Measurements from ENCODE around the gene GUCA2A.

GUCA2A gene

DNA sequence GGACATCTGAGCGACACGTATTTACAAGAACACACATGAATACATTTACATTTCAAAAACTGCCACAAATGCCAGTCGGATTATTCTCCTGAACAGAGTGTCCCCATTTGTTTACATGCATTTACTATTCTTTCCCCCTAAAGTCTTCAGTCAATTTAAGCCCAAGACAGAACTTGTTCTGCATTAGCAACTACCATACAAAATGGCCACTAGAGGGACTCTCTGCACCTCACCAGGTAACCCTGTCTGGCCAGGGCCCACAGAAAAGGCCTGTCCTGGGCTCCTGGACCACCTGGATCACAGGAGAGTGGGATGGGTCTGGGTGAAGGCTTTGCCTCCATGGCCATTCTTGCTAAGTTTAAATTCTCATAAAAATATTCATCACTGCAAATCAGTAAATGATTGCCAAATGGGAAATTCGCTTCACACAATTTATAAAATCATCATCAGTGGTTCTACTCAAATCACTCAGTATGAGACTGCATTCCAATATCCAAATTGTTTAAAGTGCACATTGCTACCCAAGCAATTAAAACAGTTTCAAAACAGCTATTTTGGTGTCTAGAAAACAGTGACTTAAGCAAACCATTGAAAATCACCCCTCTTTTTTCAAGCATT is 12.5 kb upstream of the GUCA2A start:
- peak; percentile 19 for DNase-seq

GRCh38 chr1:42175314-42176054 is 10.9 kb upstream of the GUCA2A start:
- no peak for DNase-seq

GRCh38 chr1:42173961-42174735 is 9.6 kb upstream of the GUCA2A start:
- DNase-seq = no peak

DNA sequence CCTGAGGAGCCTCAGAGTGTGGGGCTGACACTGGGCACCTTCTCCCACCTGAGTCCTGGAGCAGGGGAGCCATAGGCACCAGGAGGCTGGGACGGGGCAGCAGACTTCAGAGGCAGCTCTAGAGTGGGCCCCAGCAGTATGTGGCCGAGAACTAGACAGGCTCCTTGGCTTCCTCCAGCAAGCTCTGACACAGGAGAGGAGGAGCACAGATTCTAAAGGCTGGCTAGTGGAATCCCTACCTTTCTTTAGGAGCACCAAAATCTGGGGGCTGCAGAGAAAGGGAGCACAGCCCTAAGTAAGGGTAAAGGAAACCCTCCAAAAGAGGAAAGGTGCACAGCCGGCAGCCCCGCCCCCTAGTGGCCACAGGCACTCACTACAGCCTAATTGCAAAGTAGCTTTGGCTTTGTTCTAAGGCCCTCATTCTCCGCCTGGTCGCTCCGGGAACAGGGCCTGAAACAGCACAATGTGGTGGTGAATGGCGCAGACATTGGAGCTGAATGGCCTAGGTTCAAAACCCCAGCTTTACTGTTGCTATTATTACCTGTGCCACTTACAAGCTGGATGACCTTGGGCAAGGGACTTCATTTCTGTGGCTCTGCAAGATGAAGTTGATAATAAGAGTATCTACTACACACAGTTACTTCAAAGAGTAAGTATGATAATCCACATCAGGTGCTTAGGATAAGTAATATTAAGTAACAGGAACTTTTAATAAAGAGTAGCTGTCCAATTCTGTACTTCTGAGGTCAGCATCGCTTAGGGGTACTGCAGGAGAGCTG is 8.8 kb upstream of the GUCA2A start:
- peak; percentile 70 for DNase-seq

DNA sequence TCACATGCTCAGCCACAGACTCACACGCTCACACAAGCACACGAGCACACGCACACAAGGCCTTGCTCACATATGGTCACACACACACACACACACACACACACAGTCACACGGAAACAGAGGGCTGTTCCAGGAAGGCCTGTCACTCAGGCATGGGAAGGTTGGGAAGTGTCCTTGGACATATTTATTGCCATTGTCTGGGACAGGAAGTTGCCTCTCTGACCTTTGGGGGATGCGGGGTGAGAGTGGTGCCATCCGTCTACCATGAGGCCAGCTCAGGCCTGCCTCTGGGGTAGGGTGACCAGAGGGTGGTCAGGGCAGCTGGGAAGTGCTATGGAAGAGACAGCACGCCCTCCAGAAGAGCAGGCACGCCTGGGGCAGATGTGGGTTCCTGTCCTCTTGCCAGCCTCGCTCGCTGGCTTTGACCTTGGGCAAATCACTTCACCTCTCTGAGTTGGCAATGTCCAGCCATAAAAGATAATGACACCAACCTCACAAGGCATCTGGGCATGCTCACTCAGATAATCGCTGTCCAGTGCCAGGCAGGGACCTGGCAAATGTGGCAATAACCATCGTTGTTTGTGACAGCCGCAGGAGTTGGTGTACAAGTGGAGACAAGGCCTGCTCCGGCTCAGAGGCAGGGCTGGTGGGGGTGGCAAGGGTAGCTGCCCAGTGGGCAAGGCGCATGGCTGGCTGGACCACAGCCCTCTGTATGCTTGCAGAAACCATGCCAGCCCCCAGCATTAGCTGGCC is 8.0 kb upstream of the GUCA2A start:
- DNase-seq = no peak

DNA sequence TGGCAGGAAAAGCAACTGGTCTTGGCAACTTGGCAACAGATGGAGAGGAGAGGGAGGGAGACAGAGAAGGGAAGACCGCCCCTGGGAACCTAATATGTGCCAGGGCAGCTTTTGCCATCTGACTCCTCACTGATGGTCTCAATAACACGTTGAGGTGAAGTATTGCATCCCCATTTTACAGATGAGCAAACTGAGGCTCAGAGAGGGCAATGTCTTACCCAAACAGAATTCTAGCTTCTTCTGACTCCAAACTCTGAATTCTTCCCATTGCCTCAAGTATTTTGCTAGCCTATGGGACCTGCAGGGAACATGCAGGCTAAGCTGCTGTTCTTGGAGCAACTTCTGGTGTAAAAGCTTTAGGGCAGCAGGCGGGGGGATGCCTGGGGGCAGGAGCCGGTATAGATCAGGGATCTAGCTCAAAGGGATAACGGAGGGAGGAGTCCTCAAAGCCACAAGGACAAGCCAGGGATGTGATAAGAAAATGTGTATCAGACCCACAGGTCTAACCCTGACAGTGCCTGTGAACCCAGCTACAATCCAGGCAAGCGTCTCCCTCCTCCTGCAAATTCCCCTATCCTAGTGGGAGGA is 7.2 kb upstream of the GUCA2A start:
- no peak for DNase-seq

DNA sequence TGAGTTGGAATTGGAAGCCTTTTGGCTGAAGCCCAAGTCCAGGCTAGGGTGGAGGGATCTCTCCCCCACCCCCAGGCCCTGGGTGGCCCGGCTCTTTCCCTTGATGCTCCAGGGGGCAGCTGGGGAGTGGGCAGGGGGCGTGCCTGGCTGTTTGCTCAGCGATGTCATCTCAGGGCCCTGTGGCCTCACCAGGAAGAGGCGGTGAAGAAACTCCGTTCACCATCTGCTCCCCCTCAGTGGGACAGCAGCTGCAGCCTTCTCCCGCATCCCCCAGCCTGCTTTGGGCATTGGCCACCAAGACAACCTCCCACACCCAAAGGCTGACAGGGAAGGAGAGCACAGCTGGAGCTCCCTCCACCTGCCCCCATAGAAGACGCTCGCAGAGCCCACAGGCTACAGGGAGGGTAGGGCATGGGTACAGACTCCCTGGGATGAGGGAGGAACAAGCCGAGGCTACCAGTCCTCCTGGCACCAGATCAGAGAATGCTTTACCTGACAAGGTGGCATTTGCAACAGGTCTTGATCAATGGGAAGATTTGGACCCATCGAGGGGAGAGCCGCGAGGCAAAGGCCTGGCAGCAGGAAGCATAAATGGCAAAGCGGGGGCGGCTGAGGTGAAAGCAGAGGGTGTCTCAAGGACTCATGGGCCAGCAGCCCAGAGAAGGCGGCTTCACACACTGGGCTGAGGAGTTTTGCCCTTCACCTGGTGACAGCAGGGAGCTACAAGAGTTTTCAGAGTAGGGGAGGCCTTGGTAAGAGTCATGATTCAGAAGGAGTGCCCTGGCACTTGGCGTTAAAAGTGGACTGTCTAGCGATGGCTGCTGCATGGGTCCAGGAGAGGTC is 6.5 kb upstream of the GUCA2A start:
- DNase-seq = no peak

DNA sequence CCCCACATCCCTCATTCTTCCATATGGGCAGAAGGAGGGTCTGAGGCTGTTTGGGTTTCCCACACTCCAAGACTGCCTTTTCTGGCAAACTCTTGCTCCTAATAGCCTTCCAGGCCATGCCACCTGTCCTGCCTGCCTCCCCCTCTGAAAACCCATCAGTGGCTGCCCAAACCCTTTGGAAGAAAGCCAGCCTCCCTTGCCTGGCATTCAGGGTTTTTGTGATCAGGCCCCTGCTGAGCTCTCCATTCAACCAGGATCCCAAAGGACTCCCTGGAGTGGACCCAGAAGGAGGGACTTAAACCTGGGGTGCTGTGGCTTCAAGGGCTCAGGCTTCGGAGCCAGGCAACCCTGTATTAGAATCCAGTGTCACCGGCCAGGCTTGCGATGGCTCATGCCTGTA is 4.2 kb upstream of the GUCA2A start:
- no peak for DNase-seq

GRCh38 chr1:42168391-42168670 is 3.8 kb upstream of the GUCA2A start:
- no peak for DNase-seq

DNA sequence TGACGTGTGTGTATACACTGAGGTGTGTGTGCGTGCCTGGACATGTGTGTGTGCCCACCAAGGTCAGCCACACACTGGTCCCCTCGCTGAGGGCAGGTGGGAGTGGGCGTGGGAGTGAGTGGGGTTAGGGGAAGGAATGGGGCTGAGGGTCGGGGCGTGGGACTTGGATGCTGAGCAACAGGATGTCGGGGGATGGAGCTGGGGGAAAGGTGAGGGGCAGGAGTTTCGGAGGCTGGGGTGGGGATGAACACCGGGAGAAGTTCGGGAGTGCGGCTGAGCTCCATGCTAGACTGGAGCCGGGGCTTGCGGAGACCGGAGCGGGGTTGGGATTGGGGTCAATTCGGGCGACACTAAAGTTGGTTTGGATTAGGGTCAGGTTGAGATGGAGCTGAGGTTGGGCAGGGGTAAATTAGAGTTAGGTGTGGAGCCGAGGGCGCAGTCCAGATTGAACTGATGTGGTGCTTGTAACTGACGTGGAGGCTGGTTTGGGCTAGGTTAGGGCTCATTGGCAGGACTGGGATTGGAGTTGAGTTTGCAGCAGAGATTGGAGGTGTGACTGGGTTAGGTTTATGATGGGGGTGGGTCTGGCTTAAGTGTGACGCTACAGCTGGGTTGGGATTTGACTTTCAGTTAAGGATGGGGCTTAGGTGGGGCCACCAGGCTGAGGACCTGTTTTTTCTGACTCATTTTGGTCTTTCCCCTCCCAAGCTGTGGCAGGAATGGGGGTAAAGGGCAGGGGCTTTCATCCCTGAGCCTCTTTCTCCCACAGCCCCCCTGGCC is 3.3 kb upstream of the GUCA2A start:
- DNase-seq = no peak

DNA sequence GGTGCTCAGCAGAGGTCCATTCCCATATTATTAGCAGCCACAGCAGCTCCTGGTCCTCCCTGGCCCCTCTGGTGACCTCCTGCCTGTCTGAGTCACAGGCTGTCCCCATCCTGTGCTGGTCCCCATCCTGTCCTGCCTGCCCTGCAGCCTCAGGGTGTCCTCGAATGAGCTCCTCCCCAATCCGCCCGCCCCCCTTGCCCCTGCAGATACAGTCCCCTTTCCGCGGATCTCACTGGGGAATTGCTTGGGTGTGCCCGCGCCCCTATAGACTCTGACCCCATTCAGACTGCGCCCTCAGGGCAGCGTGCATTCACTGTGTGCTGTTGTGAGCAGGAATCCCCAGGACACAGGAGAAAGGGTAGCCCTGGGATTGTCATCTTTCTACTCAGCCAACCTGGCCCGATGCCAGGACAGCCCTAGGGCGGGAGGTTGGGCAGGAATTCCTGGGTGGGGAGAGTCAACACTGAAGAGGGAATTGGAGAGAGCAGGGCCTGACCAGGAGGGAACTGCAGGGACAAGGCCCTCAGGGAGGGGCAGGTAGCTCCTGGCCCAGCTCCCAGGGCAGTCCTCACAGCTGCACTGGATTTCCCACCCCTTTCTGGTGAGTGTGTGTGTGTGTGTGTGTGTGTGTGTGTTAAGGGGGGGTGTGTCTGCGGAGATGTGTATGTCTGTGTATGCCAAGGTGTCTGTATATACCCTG is 1.1 kb upstream of the GUCA2A start:
- DNase-seq = no peak

- no peak for DNase-seq
These were observed 725 bp downstream of the GUCA2A start for GRCh38 chr1:42163536-42164503.

DNA sequence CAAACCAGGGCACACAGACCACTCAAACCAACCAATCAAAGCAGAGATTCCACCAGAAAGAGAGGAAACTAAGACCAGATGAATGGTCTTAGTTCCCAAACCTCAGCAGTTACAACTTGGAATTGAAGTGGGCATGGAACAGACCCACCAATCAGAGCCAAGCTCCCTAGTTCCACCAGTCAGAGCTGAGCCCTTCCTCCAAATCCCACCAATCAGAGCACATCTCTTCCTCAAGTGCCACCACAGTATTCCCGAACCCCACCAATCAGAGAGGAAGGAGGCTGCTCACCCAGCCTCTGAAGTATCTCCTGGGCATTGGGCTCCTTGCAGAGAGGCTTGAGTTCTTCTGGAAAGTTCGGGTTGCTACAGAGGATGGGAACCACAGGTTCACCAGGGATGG is 1.4 kb downstream of the GUCA2A start:
- DNase-seq = no peak

GRCh38 chr1:42162181-42162580 is 2.4 kb downstream of the GUCA2A start:
- no peak for DNase-seq

DNA sequence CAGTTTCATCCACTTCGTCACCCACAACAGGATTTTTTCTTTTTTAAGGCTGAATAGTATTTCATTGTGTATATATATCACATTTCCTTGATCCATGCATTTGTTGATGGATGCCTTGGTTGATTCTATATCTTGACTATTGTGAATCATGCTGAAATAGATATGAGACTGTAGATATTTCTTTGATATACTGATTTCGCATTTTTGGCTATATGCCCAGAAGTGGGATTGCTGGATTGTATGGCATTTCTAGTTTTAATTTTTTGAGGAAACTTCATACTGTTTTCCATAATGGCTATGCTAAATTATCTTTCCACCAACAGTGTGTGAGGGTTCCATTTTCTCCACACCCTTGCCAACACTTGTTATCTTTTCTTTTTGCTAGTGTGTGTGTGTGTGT is 6.4 kb downstream of the GUCA2A start:
- no peak for DNase-seq

- DNase-seq = peak; percentile 9
These were observed 6.9 kb downstream of the GUCA2A start for GRCh38 chr1:42157667-42158066.

DNA sequence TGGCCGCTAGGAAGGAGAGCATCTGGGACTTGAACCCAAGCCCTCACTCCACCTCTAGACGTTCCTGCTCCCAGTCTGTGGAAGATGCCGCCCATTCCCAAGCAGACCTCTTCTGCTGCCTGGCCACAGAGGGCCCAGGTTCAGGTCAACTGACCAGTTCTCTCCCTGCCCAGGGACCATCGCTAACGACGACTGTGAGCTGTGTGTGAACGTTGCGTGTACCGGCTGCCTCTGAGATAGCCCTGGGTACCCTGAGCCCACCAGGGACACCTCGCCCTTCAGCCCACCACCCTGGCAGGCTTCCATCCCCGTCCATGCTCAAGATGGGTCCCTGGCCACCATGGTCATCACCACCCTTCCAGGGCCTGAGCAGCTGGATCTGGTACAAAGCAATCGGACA is 9.2 kb downstream of the GUCA2A start:
- DNase-seq = no peak

DNA sequence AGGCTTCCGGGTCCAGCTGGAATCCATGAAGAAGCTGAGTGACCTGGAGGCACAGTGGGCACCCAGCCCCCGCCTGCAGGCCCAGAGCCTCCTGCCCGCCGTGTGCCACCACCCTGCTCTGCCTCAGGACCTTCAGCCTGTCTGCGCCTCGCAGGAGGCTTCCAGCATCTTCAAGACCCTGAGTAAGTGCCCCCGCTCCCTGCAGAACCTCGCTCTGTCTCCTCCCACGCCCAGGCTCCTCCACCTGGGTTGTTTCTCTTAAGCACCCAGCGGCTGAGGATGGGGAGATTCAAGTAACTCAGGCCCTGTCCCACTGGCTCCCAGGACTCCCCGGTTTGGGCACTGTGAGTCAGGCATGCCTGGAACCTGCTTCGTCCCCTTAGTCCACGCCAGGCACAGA is 9.9 kb downstream of the GUCA2A start:
- DNase-seq = no peak

DNA sequence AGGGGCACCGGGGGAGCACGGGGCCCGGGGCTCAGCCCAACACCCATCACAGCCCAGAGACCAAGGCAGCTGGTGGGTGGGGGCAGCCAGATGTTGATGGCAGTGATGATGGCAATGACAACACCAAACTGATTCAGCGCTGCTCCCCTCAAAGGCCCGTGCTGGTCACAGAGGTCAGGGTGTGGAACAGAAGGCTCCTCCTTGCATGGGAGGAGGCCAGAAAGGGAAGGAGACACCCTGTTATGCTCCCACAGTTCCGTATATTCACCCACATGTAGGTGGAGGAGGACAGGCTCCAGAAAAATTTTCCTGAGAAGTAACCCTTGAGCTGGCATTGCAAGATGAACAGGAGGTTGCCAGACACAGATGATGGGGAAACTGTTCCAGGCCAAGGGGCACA is 10.9 kb downstream of the GUCA2A start:
- no peak for DNase-seq
